ENCODE measurements around the gene VAT1L. TPM values are rescaled to one million over a fixed set of nuclear protein-coding genes. Genes with fewer than 3 reads are reported as not detected.

The VAT1L gene
- total RNA-seq, 2 donors from 2014 or later = not detected

DNA sequence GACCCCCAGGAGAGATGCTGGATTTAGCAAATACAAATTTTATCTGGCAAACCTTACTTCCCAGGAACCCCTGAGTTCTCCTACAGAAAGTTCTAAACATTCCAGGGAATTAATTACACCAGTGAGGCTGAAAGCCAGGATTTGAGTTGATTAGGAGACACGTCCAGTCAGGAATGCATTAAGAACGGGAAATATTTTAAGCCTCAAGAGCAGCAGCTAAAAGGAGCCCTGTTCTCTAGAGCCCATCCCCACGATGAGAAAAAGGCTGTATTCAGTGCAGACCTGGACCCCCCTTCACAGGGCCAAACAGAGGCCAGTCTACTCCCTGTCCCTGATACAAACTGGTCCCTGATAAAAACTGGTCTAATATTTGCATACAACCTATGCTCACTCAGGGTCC is 55.0 kb downstream of the VAT1L start:
- Mint-ChIP-seq H3K27ac (no peak overlapping the region), H3K36me3 (no peaks in the 10 kb centered on the region), H3K9me3 (no peaks in the 10 kb centered on the region)
- ATAC-seq (no peak), DNase-seq (ENCODE audit: low spot score in 2 of 2) (no peak)

DNA sequence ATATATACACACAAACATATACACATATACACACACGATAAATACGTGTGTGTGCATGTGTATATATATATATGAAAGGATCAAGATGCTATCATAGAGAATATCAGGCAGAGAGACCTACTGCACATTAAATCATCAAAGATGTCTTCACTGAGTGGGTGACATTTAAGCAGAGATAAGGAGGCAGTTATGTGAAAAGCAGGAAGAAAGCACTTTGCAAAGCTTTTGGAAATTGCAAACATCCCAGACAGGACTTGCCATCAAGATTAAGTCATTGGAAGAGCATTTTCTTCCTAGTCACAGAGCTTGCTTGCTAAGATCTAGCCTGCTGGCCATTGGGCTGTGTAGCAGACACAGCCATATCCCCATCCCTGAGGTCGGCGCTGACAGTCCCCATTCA is 56.4 kb downstream of the VAT1L start:
- Mint-ChIP-seq H3K9me3 (no peaks in the 10 kb centered on the region), H3K36me3 (no peaks in the 10 kb centered on the region), H3K27ac (no peak overlapping the region)
- no peak for DNase-seq (ENCODE audit: low spot score in 2 of 2)
- ATAC-seq = no peak

DNA sequence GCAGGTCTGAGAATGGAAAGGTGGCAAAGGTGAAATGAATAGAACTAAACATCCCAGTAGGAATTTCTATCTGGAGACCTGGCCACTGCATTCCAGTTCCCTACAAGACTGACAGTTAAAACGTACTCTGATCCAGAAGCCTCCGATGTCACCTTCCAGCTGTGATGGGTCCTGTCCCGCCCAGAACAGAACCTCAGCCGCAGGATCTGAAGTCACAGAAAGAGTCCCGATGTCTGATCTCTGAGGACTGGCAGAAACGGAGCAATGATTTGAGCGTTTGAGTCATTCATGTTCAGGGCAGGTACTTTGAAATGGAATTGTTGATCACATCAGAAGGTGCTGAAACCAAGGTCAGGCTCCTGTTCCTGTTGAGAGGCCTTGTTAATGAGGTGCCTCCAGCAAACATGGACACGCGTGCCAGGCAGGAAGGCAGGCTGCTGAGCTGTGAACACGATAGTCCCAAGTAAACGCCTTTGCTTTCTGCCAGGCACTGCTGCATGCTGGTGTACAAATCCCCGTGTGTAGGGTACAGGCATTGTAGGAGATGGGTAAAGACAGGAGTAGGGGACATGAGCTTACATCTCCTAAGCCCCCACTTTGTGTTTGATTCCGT is 61.4 kb downstream of the VAT1L start:
- no peak for DNase-seq (ENCODE audit: low spot score in 2 of 2)
- H3K9me3 Mint-ChIP-seq = no peaks in the 10 kb centered on the region
- H3K27ac Mint-ChIP-seq = no peak overlapping the region
- H3K36me3 Mint-ChIP-seq = no peaks in the 10 kb centered on the region
- ATAC-seq = no peak

DNA sequence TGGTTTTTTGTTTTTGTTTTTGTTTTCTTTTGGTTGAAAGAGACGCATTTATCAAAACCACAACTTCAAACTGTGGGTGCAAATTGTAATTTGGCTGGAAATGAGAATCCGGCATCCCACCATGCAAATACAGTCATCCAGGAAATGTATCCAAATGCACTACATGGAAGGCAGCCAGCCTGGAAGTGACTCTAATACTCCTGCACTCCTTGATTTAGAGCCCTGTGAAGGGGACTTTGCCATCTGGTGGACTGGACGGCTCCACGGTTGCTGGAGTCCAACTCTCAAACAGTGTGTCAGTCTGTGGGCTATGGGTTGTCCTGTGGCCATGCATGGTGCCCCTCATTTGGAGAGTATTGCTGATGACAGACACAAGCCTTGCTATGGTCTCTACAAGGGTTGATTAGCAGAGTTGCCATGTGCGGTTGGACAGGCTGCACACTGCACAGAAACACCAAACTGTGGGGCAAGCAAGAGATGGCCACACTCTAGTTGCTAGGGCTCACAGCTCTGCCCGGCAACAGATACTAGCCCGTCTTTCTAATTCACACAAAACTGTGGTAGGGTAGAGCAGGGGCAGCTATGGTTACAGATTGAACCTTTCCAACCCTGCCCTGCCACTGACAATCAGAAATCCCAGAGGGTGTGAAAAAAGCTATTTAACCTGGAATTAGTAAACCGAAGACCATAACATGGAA is 62.4 kb downstream of the VAT1L start:
- H3K9me3 Mint-ChIP-seq = no peaks in the 10 kb centered on the region
- H3K27ac Mint-ChIP-seq = no peak overlapping the region
- ATAC-seq (no peak), DNase-seq (ENCODE audit: low spot score in 2 of 2) (no peak)
- no peaks in the 10 kb centered on the region for H3K36me3 Mint-ChIP-seq

DNA sequence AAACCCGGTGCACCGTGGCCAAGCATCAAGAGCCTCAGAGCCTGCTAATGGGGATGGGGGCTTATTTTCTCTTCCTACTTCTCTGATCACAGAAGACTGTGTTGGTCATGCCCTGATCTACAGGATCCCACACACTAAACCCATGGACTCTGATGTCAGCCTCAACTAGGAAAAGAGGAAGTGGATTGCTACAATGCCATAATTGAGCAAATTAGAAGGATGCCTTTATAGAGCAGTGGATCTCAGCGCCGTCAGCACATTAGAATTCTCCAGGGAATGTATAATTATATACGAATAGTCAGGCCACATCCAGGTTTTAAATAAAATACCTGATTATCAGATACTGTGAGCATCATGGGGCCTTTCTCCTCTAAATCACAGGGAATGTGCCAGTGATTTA is 64.8 kb downstream of the VAT1L start:
- ATAC-seq (no peak), DNase-seq (ENCODE audit: low spot score in 2 of 2) (no peak)
- Mint-ChIP-seq H3K9me3 (no peaks in the 10 kb centered on the region), H3K36me3 (no peaks in the 10 kb centered on the region), H3K27ac (no peak overlapping the region)

DNA sequence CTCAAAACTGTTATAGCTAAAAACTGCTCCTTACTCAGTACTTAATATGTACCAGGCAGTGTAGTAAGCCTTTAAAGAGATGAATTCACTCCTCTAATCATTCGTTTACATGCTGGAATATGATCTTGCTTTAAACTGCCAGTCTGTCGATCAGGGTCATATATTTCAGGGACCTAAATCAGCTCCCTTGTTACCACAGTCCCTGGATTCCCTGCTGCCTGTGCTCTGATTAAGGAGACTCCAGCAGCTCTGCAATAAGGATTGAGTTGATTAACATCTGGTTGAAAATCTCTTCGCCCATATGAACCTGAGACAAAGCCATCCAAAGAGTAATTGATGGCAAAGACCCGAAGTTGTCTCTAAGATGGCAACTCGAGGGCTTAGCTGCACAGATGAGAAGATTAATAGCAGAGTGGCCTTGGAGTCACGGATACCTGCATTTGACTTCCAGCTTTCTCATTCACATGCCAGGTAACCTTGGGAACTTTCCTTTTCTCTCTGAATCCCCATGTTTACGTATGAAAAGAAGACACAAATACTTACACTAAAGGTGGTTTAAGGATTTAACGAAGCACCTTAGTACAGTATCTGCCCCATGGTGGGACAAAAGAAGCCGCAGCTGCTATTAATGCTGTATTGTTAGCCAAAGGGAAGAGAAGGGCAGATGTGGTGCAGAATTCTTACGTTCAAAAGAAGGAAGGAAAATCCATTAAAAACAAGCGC is 68.2 kb downstream of the VAT1L start:
- Mint-ChIP-seq H3K27ac (no peak overlapping the region), H3K36me3 (no peaks in the 10 kb centered on the region), H3K9me3 (no peaks in the 10 kb centered on the region)
- ATAC-seq (no peak), DNase-seq (ENCODE audit: low spot score in 2 of 2) (no peak)

DNA sequence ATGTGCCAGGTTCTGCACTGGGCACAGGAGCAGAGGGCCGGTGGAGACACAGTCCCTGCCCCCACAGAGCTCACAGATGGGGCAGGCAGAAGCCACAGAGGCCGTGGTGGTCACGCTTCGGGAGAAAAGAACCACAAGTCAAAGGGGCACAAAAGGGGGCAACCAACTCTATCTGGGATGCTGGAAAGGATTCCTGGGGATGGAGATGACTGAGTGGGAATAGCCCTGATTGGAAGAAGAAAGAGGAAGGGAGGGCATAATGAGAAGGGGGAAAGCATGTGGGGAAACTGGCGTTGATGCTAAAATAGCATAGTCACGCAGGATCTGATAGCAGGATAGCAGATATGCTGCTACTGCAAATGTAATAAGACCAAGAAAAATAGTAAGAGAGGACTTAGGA is 69.7 kb downstream of the VAT1L start:
- no peaks in the 10 kb centered on the region for H3K9me3 Mint-ChIP-seq
- H3K27ac Mint-ChIP-seq = no peak overlapping the region
- DNase-seq (ENCODE audit: low spot score in 2 of 2) = no peak
- H3K36me3 Mint-ChIP-seq = no peaks in the 10 kb centered on the region
- ATAC-seq = no peak

DNA sequence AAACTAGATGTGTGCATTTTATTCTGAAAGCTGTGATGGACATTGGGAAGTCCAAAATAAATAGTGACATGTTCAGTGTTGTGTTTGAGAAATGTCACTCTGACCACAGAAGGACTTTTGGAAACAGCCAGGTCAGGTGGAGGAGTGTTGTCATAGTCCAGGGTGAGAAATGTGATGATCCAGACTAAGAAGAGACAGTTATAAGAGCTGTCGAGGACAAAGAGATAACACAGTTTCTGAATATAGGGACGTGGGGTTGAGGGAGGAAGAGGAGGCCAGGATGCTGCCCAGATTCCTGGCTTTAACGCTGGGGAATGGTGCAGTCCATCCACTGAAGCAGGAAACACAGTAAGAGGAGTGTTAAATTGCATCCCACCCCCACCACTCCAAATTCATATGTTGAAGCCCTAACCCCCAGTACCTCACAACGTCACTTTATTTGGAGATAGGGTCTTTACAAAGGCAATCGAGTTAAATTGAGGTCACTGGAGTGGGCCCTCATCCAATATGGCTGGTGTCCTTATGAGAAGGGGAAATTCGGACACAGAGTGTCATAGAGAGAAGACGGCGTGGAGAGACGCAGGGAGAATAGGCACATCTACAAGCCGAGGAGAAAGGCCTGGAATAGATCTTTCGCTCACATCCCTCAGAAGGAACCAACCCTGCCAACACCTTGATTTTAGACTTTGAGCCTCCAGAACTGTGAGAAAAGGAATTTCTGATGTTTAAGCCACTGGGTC is 71.3 kb downstream of the VAT1L start:
- ATAC-seq = no peak
- Mint-ChIP-seq H3K36me3 (no peaks in the 10 kb centered on the region), H3K9me3 (no peaks in the 10 kb centered on the region), H3K27ac (no peak overlapping the region)
- no peak for DNase-seq (ENCODE audit: low spot score in 2 of 2)

DNA sequence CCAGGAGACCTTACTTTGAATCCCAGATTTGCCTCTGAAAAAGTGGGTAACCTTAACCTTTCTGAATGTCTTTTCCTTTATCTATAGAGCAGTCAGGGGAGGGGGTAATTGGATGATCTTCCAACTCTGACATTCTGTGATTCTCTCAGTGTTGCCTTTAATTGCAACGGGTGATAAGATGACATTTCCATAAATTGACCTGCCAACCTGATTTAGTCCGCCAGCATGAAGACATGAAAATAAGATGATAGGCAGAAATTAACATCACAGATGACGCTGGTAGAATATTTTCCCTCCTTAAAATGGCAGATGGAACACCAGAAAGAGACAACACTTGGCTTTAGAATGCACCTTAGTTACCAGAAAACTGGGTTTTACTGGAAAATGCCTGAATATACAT is 72.6 kb downstream of the VAT1L start:
- ATAC-seq (no peak), DNase-seq (ENCODE audit: low spot score in 2 of 2) (no peak)
- Mint-ChIP-seq H3K9me3 (no peaks in the 10 kb centered on the region), H3K27ac (no peak overlapping the region), H3K36me3 (no peaks in the 10 kb centered on the region)

DNA sequence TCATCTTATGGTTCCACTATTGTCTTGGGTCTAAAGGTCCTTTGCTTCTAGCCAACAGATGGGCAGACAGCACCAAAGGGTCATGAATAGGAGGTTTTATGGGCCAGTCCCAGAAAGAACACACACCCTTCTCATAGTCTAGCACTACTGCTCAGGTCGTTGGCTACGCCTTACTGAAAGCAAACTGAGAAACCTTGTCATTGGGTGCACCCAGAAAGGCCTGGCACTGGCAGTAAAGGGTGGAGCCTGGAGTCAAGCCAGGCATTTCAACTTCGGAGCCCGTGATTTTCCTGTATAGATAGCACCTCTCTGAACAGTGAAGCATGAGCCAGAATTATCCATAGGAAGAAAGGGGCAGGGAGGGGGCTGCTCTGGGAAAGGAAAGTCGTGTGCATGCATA is 74.9 kb downstream of the VAT1L start:
- H3K9me3 Mint-ChIP-seq = no peaks in the 10 kb centered on the region
- H3K27ac Mint-ChIP-seq = no peak overlapping the region
- DNase-seq (ENCODE audit: low spot score in 2 of 2) (no peak), ATAC-seq (no peak)
- H3K36me3 Mint-ChIP-seq = no peaks in the 10 kb centered on the region

DNA sequence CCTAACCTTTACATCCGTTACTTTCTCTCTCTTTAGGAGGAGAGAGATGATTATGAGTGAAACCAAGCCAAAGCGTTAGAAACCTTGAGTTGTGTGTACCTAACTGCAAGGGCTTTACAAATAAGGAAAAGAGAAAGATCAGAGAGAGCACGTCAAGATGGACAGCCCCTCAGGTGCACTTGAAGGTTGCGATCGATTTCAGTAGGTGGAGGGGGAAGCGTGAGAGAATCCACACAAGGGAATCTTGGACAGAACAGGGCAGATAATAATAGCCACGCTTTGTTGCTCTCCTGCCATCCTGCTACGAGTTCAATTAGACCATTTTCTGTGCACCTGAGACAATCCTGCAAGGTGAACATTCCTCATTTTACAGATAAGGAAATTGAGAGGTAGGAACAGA is 78.4 kb downstream of the VAT1L start:
- H3K27ac Mint-ChIP-seq = no peak overlapping the region
- no peak for DNase-seq (ENCODE audit: low spot score in 2 of 2)
- no peaks in the 10 kb centered on the region for H3K9me3 Mint-ChIP-seq
- no peaks in the 10 kb centered on the region for H3K36me3 Mint-ChIP-seq
- ATAC-seq = no peak

DNA sequence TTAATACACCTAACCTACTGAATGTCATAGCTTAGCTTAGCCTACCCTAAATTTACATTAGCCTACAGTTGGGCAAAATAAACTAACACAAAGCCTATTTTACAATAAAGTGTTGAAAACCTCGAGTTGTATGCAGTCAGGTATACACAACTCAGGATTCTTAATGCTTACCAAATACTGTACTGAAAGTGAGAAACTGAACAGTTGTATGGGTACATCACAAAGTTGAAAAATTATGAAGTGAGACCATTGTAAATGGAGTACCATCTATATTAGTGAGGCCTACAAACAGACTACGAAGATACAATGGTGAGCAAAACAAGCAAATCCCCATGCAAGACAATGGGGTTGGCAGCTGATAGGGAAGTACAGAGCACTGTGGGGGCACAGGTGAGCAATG is 79.7 kb downstream of the VAT1L start:
- ATAC-seq (peak in 1 of 2 donors; percentile 54), DNase-seq (ENCODE audit: low spot score in 2 of 2) (no peak)
- Mint-ChIP-seq H3K27ac (no peak overlapping the region), H3K36me3 (no peaks in the 10 kb centered on the region), H3K9me3 (no peaks in the 10 kb centered on the region)

DNA sequence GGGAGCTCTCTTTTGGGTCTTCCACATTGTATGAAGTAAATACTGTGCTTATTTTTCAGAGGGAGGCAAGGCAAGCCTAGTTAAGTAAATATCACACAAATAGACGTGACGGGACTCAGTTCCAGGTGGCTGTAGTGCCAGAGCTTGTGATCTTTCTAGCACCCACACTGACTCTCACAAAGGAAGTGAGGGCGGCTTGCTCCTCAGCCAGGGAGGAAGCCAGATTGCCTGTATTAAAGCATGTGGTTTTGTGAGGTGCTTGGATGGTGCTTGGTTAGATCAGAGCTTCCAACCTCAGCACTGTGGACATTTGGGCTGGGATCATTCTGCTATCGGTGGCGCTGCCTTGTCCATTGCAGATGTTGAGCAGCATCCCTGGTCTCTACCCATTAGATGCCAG is 80.1 kb downstream of the VAT1L start:
- Mint-ChIP-seq H3K36me3 (no peaks in the 10 kb centered on the region), H3K27ac (no peak overlapping the region), H3K9me3 (no peaks in the 10 kb centered on the region)
- DNase-seq (ENCODE audit: low spot score in 2 of 2) (peak in 1 of 2 donors; percentile 18), ATAC-seq (peak; percentile 57 to 93)

DNA sequence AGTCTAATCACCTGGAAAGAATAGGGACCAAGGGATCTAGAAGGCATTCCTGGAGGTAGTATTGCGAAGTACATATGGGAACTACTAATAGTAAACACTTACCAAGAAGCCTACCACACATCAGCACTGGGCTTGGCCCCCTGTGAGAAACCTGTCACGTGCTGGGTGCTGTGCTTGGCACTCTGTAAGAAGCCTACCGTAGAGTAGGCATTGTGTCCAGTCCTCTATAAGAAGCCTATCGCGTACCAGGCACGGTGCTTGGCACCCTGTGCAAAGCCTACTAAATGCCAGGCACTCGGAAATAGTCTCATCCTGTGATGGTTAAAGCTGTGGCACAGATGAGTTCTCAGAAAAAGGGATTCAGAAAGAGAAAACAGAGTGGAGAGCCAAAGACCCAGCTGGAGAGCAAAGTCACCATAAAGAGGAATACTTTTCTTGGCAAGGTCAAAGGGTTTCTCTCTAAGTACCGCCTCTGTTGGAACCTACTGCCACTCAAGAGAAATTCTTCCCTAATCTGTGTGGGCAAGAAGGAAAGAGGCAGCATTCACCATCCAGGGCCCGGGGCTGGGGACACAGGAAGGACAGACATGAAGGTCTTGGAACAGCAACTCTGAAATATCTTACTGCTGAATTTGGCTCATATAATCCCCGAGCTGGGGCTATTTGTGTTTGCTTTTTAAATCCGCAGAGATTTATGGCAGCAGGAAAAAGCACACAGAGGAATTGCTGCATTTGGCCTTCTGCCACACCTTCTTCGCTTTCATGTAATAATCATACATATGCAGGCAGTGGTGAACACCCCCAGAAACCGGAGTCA is 81.8 kb downstream of the VAT1L start:
- DNase-seq (ENCODE audit: low spot score in 2 of 2) = no peak
- no peaks in the 10 kb centered on the region for H3K9me3 Mint-ChIP-seq
- no peak for ATAC-seq
- H3K36me3 Mint-ChIP-seq = no peaks in the 10 kb centered on the region
- H3K27ac Mint-ChIP-seq = no peak overlapping the region

DNA sequence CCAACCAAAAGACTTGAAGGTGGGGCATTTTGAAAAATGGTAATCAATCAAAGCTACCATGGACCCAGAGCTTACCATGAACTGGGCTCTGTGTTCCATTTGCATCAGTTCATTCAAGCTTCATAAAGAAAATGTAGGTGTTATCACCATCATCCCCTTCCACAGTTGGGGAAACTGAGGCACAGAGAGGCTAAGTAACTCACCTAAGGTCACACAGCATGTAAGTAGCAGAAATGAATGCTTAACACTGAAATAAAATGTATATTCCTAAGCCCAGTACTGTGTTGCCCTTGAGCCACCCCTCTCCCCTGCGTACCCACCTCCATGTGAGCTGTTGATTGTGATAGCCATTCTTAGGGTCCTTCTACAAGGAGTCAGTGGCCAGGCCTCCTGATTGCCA is 83.6 kb downstream of the VAT1L start:
- no peak for ATAC-seq
- Mint-ChIP-seq H3K27ac (no peak overlapping the region), H3K9me3 (no peaks in the 10 kb centered on the region), H3K36me3 (no peaks in the 10 kb centered on the region)
- DNase-seq (ENCODE audit: low spot score in 2 of 2) = no peak

DNA sequence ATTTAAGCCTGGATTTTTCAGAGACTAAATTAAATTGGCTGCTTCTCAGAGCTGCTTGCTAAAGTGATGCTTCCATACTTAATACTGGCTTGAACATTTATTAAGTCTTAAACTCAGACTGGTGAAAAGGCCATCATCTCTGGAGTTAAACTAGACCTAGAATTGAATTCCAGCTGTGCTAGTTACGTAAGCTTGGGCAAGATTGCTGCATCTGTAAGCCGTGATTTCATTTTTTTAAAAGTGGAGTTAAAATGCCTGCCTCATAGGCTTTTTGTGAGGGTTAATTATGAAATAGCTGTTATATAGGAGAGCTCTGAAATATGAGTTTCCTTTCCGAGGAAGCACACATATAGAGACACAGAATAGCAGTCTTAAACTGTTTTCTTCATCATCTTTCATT is 84.7 kb downstream of the VAT1L start:
- H3K27ac Mint-ChIP-seq = no peak overlapping the region
- no peak for ATAC-seq
- no peak for DNase-seq (ENCODE audit: low spot score in 2 of 2)
- H3K36me3 Mint-ChIP-seq = no peaks in the 10 kb centered on the region
- H3K9me3 Mint-ChIP-seq = no peaks in the 10 kb centered on the region

DNA sequence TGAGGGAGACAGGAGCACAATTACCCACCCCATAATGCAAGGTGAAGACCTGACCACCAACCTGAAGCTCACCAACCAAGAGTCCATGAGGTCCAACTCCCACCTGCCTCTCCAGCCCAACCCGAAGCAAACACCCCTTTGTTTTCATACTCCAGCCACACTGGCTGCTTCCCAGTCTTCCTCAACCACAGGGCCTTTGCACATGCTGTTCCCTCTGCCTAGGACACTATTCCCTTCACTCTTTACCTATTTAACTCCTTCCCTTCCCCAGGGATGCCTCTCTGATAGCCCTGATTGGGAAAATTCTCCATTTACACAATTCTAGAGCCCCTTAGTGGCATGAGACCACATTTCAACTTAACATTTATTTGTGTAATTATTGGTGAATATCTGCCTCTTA is 86.0 kb downstream of the VAT1L start:
- H3K9me3 Mint-ChIP-seq = no peaks in the 10 kb centered on the region
- H3K27ac Mint-ChIP-seq = no peak overlapping the region
- no peaks in the 10 kb centered on the region for H3K36me3 Mint-ChIP-seq
- ATAC-seq (no peak), DNase-seq (ENCODE audit: low spot score in 2 of 2) (no peak)
